Measurements from ENCODE around the gene KLF5.

The KLF5 gene

DNA sequence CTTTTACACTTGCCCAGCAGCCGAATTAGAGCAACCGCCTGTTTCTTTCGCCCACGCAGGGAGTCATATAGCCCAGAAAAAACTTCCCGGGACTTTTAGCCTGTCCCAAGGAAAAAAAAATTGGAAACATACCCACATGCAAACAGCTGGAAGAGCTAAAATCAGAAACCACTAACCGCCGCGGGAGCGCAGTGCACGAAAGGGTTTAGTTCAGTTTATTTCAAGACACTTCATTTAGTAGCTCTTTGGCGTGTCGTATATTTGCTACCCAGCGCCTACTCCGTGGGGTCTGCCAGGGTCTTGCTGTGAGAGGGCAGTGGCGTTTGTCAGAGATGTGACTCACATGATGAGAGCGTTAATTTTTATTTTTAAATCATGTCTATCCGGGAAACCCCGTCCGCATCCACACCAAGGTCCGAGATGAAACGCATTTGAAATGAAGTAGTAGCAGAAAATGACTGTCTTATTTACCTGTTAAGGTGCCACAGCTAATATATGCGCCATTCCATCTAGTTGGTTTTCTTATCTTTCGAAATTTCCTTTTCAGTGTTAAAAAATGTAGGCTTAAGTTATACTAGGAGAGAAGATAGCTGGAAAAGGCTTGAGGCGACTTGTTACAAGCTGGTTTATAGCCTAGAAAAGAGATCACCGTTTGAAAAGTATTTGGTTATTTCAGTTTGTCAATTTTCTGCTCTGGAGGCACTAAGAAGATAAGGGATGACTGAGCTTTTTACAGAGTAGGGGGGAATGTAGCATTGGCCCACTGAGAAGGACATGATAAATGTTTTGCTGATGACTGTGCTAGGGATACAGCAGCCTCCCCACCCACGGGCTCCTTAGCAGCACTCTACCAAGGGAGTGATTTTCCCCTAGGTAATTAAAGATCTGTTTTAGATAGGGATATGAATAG, 1.7 kb downstream of the KLF5 start:
- no peak for DNase-seq

- no peak for DNase-seq
These were observed 2.7 kb downstream of the KLF5 start for GRCh38 chr13:73061473-73061872.

DNA sequence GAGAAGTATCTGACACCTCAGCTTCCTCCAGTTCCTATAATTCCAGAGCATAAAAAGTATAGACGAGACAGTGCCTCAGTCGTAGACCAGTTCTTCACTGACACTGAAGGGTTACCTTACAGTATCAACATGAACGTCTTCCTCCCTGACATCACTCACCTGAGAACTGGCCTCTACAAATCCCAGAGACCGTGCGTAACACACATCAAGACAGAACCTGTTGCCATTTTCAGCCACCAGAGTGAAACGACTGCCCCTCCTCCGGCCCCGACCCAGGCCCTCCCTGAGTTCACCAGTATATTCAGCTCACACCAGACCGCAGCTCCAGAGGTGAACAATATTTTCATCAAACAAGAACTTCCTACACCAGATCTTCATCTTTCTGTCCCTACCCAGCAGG, 3.1 kb downstream of the KLF5 start:
- DNase-seq, result no peak

- no peak for DNase-seq
These were observed 3.7 kb downstream of the KLF5 start for GRCh38 chr13:73062468-73062867.

GRCh38 chr13:73063166-73063565, 4.4 kb downstream of the KLF5 start:
- no peak for DNase-seq

GRCh38 chr13:73065036-73065435, 6.2 kb downstream of the KLF5 start:
- no peak for DNase-seq

GRCh38 chr13:73065665-73066340, 7.0 kb downstream of the KLF5 start:
- DNase-seq, result no peak

DNA sequence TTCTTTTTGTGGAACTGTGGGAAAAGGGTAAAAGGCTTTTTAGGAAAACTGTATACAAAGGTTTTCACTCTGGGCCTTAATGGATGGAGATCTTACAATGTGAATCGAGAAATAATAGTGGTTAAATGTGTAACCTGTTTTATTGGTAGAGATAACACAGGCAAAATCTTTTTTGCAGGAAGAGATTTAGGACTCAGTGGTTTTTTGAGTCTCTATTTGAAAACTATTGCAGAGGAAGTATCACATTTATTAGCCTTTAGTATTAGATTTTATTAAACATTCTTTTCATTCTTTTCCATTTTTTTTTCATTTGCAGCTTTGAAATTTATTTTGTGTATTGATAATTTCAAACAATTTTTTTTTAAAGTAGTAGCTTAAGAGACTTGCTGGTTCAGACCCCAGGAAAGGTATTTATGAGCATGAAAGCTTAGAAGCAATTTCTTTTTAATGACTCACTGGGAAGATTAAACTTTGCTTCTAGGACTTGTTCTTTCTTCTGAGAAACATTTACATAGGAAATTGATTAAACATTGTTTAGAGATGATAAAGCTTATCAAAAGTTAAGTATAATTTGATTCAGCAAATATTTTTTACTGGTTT, 10.5 kb downstream of the KLF5 start:
- no peak for DNase-seq

GRCh38 chr13:73070451-73071098, 11.8 kb downstream of the KLF5 start:
- no peak for DNase-seq

DNA sequence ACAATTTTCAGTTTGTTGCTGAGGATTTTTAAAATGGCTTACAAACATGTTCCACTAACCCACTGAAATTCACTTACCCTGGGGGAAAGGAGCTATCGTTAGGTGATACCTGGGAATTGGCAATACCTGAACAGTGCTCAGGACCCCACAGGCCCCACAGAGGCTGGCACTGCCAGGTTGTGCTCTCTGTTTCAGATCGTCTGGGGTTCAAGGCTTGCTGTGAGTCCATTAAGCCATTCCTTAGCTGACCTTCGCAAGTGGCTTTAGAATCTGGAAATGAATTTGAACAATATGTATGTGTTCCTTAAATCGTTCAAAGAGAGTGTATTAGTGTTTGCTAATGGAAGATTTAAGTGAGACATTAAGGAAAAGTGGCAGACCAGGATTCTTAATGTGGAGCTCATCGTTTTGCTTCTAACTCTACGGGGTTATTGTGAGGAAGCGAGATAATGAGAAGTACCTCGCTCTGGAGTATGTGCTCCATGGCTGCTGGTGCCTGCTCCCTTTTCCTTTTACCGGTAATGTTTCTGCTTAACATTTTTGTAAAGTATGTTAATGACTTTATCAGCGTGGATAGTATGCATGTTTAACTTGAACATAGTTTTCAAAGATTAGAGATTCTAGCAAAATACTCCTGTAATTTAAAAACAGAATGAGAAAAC, 13.6 kb downstream of the KLF5 start:
- no peak for DNase-seq

- no peak for DNase-seq
These were observed 14.2 kb downstream of the KLF5 start for GRCh38 chr13:73073050-73073449.

- no peak for DNase-seq
These were observed 15.2 kb downstream of the KLF5 start for GRCh38 chr13:73074014-73074413.

GRCh38 chr13:73074926-73075325, 16.1 kb downstream of the KLF5 start:
- no peak for DNase-seq

- no peak for DNase-seq
These were observed 16.7 kb downstream of the KLF5 start for GRCh38 chr13:73075546-73075945.

GRCh38 chr13:73075954-73076353, 17.1 kb downstream of the KLF5 start:
- no peak for DNase-seq

DNA sequence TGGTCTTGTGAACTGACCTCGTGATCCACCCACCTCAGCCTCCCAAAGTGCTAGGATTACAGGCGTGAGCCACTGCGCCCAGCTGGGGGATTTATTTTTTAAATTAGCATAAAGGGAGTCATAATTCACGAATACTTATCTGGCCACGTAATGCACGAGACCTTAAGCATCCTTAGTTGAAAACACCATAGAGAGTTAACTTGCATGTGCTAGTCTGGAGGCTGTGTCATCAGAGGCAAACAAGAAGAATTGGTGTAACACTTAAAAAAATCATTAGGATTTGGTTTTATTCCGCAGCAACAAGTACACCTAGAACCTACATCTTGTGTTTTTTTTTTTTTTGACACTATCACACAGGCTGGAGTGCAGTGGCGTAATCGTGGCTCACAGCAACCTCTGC, 19.1 kb downstream of the KLF5 start:
- DNase-seq, result no peak

GRCh38 chr13:73079359-73079758, 20.6 kb downstream of the KLF5 start:
- no peak for DNase-seq

DNA sequence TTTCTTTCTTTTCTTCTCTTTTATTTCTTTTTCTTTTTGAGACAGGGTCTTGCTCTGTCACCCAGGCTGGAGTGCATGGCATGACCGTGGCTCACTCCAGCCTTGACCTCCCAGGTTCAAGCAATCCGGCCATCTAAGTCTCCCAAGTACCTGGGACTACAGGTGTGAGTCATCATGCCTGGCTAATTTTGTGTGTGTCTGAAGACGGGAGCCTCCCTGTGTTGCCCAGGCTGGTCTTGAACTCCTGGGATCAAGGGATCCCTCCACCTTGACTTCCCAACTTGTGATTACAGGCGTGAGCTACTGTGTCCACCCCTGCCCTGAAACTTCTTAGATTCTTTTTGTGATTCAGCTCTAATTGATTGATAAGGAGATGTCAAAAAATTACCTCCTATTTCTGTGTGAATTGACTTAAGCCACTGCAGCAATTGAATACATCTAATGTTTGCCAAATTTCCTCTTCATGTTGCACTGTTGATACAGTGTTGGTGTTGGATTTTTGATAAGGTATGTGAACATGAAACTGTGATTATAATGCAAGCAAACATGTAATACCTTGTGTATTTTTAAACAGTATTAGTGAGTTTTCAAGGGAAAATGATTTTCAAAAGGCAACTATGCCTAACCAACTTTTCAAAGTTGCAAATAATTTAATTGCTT, 22.6 kb downstream of the KLF5 start:
- DNase-seq, result no peak

GRCh38 chr13:73082471-73082870, 23.7 kb downstream of the KLF5 start:
- DNase-seq, result no peak

DNA sequence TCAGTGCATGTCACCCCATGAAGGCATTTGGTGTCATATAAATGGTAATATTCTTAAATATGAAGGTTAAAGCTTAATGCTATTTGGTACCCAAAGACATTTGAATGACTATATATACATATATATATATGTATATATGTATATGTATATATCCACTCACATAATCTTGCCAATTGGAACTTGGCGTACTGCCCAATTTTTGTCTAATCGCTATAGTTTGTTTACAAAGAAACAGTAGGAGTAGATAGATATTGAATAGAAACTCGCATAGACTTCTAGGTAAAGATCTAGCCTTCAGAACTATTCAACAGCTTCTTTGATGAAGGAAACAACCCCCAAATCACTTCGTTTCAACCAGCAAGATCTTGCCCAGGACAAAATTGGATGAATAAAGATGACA, 24.1 kb downstream of the KLF5 start:
- DNase-seq, result no peak

- DNase-seq, result no peak
These were observed 29.6 kb downstream of the KLF5 start for GRCh38 chr13:73088332-73088935.

GRCh38 chr13:73089213-73089612, 30.4 kb downstream of the KLF5 start:
- no peak for DNase-seq
